Upper lobe of left lung (tissue), 6 donors: ENCODE results near the gene TTC23. TPM values are rescaled to one million over a fixed set of nuclear protein-coding genes. Genes with fewer than 3 reads are reported as not detected.
"Not testable (repeated sequence)": the region's sequence is repeated elsewhere in the genome, so short reads cannot be mapped to it uniquely, and the experiment has no call there.

Experiments used
- ATAC-seq, 2 donors: fragments of 200-7000 bp; cut with Tn5 transposase; one replicate each; pipeline ENCODE4 v1.9.1; 2022; ENCODE audit warnings: mild to moderate bottlenecking in 2 of 2, moderate library complexity in 2 of 2; ENCODE audit not compliant: low FRiP score in 2 of 2
- DNase-seq, 2 donors: peaks; one replicate each; pipeline ENCODE4 v3.0.0-alpha.2; 2019 to 2020
- H3K27ac ChIP-seq, 4 donors: fragments of 200-600 bp; sonication (generic); one replicate each; pipeline ENCODE4 v1.5.1; 2016 to 2019
- H3K27me3 ChIP-seq, 4 donors: fragments of 200-600 bp; sonication (generic); one replicate each; pipeline ENCODE4 v1.5.1; 2017 to 2019
- H3K36me3 ChIP-seq, 4 donors: fragments of 200-600 bp; sonication (generic); one replicate each; pipeline ENCODE4 v1.5.1; 2016 to 2019
- H3K4me1 ChIP-seq, 4 donors: fragments of 200-600 bp; sonication (generic); one replicate each; pipeline ENCODE4 v1.5.1; 2018 to 2019
- H3K4me3 ChIP-seq, 4 donors: fragments of 200-600 bp; sonication (generic); one replicate each; pipeline ENCODE4 v1.5.1; 2017 to 2019; ENCODE audit warnings: mild to moderate bottlenecking in 2 of 4, moderate library complexity in 1 of 4
- H3K9me3 ChIP-seq, 4 donors: fragments of 200-600 bp; sonication (generic); one replicate each; pipeline ENCODE4 v1.5.1; 2018 to 2019
- EP300 ChIP-seq, 4 donors: sonication (generic); formaldehyde crosslinking; IDR thresholded peaks; one replicate each; pipeline ENCODE4 v1.5.1; 2017; ENCODE audit warnings: antibody characterized with exemption in 4 of 4, control low read depth in 2 of 4
- POLR2A ChIP-seq, 4 donors: fragments of 450-650 bp; IDR thresholded peaks; one replicate each; pipeline ENCODE4 v1.5.1; 2016 to 2017; ENCODE audit warnings: antibody characterized with exemption in 4 of 4, mild to moderate bottlenecking in 2 of 4
- POLR2AphosphoS5 ChIP-seq, 2 donors: sonication (generic); formaldehyde crosslinking; IDR thresholded peaks; one replicate each; pipeline ENCODE4 v1.5.1; 2017; ENCODE audit warnings: antibody characterized with exemption in 2 of 2
- WGBS, 2 donors: methylation state at CpG; one replicate each; pipeline ENCODE4 v1.1.5; 2017 to 2018; 5-methylcytosine and 5-hydroxymethylcytosine counted together
- total RNA-seq, 6 donors: library from RNA; depleted of rRNA in 4 of 6; stranded (reverse); fragments of >200 nt in 4 of 6; gene quantifications; one replicate each; pipeline versions ENCODE4 v1.1.0 to v1.2.1, GENCODE V29; 2016 to 2021
- TF ChIP-seq, protein P1 (sequence below), 6 experiments: fragments of 450-650 bp in 4 of 6; fragments of 200-600 bp in 2 of 6; sonication (generic) in 2 of 6; IDR thresholded peaks; one replicate each; pipeline ENCODE4 v1.5.1; 2016 to 2019; ENCODE audit warnings: antibody characterized with exemption in 6 of 6
- donor health status: DM: no; HTN: no; CAD: no; lungs with moderate emphysema.
- donor health status: DM: no; HTN: yes; CAD: no; lungs with severe emphysema.

Gene TTC23
- total RNA-seq, 6 donors from 2014 or later: 6.2 to 28.0 (median 15.3) TPM

GRCh38 chr15:99239545-99240198 lies 9.7 kb downstream of the TTC23 start:
- Histone ChIP-seq H3K27ac (no peak overlapping the region), H3K27me3 (no peaks in the 10 kb centered on the region), H3K4me3 (no peak overlapping the region), H3K4me1 (no peaks in the 10 kb centered on the region), H3K36me3 (peaks cover 0 to 8% (median 0%) of the 10 kb centered on the region in 4 donors), H3K9me3 (no peaks in the 10 kb centered on the region)
- TF ChIP-seq, protein P1, sequence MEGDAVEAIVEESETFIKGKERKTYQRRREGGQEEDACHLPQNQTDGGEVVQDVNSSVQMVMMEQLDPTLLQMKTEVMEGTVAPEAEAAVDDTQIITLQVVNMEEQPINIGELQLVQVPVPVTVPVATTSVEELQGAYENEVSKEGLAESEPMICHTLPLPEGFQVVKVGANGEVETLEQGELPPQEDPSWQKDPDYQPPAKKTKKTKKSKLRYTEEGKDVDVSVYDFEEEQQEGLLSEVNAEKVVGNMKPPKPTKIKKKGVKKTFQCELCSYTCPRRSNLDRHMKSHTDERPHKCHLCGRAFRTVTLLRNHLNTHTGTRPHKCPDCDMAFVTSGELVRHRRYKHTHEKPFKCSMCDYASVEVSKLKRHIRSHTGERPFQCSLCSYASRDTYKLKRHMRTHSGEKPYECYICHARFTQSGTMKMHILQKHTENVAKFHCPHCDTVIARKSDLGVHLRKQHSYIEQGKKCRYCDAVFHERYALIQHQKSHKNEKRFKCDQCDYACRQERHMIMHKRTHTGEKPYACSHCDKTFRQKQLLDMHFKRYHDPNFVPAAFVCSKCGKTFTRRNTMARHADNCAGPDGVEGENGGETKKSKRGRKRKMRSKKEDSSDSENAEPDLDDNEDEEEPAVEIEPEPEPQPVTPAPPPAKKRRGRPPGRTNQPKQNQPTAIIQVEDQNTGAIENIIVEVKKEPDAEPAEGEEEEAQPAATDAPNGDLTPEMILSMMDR (IDR thresholded peaks at IDR 0.05): no peak
- WGBS, 2 donors: 62 to 77% methylated on average over 1 of the region's 1 CpG
- DNase-seq: no peak
- no peak for ATAC-seq

DNA sequence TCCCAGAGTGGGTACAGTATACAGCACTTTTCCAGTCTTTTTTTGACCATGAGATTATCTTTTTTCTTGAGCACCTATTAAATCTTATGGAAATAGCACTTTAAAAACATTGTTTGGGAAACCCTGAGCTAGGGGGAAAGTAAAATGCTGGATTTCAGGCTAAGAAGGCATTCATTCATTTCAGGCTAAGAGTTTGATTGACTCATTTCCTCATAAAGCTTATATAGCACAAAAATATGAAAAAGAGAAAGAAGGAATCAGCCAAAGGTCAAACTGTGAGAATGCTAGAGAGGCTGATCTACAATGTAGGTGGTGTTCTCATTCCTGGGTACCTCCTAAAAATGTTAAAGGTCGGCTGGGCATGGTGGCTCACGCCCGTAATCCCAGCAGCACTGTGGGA lies 10.5 kb downstream of the TTC23 start:
- no peak for ATAC-seq
- no peak for DNase-seq
- H3K36me3 ChIP-seq: peaks cover 0 to 8% (median 0%) of the 10 kb centered on the region in 4 donors
- no peaks in the 10 kb centered on the region for H3K9me3 ChIP-seq
- H3K27me3 ChIP-seq: no peaks in the 10 kb centered on the region
- 73 to 98% methylated on average over 3 of the region's 3 CpGs for WGBS, 2 donors
- H3K4me1 ChIP-seq: no peaks in the 10 kb centered on the region
- TF ChIP-seq POLR2A (IDR thresholded peaks at IDR 0.05) (no peak), EP300 (IDR thresholded peaks at IDR 0.05) (no peak), POLR2AphosphoS5 (IDR thresholded peaks at IDR 0.05) (no peak)
- TF ChIP-seq, protein P1 (IDR thresholded peaks at IDR 0.05): no peak
- no peak overlapping the region for H3K27ac ChIP-seq
- no peak overlapping the region for H3K4me3 ChIP-seq

- not testable (repeated sequence) for H3K36me3 ChIP-seq, H3K4me1 ChIP-seq, H3K27me3 ChIP-seq, H3K27ac ChIP-seq, H3K9me3 ChIP-seq, ATAC-seq, DNase-seq, H3K4me3 ChIP-seq
- 87 to 97% methylated on average over 6 of the region's 6 CpGs for WGBS, 2 donors
These were observed 15.2 kb downstream of the TTC23 start for GRCh38 chr15:99234160-99234559.

GRCh38 chr15:99232740-99233139 lies 16.6 kb downstream of the TTC23 start:
- Histone ChIP-seq H3K27ac (no peak overlapping the region), H3K9me3 (no peaks in the 10 kb centered on the region), H3K27me3 (no peaks in the 10 kb centered on the region), H3K4me3 (no peak overlapping the region), H3K4me1 (no peaks in the 10 kb centered on the region), H3K36me3 (peaks cover 0 to 5% (median 0%) of the 10 kb centered on the region in 4 donors)
- DNase-seq: no peak
- WGBS, 2 donors: 94 to 98% methylated on average over 2 of the region's 2 CpGs
- TF ChIP-seq, protein P1 (IDR thresholded peaks at IDR 0.05): no peak
- TF ChIP-seq POLR2AphosphoS5 (IDR thresholded peaks at IDR 0.05) (no peak), EP300 (IDR thresholded peaks at IDR 0.05) (no peak), POLR2A (IDR thresholded peaks at IDR 0.05) (no peak)
- no peak for ATAC-seq

GRCh38 chr15:99230867-99231266 lies 18.5 kb downstream of the TTC23 start:
- no peaks in the 10 kb centered on the region for H3K4me1 ChIP-seq
- DNase-seq (no peak), ATAC-seq (no peak)
- peaks cover 0 to 8% (median 2%) of the 10 kb centered on the region in 4 donors for H3K36me3 ChIP-seq
- no peaks in the 10 kb centered on the region for H3K27me3 ChIP-seq
- WGBS, 2 donors: 95 to 97% methylated on average over 4 of the region's 4 CpGs
- H3K4me3 ChIP-seq: no peak overlapping the region
- no peaks in the 10 kb centered on the region for H3K9me3 ChIP-seq
- no peak overlapping the region for H3K27ac ChIP-seq
- TF ChIP-seq POLR2A (IDR thresholded peaks at IDR 0.05) (no peak), POLR2AphosphoS5 (IDR thresholded peaks at IDR 0.05) (no peak)
- TF ChIP-seq, protein P1 (IDR thresholded peaks at IDR 0.05): no peak
